Measurements from ENCODE around the gene SEMA4G.

DNA sequence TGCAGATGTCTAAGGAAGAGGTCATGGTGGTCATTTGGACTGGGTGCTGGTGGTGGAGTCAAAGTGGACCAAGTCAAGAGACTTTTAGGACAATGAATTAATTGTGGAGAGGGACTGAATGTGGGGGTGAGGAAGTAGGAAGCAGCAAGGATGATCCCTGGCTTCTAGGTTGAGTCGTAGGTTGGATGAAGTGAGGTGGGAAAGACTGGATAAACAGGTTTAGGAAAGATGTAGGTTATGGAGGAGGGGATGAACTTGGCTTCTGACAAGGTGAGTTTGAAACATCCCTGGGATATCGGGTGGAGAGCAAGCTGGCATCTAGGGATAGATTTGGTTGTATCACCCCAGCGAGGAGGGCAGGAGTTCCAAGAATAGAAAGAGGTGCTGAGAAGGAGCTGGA lies 7.6 kb downstream of the SEMA4G start:
- TF ChIP-seq, protein P1, sequence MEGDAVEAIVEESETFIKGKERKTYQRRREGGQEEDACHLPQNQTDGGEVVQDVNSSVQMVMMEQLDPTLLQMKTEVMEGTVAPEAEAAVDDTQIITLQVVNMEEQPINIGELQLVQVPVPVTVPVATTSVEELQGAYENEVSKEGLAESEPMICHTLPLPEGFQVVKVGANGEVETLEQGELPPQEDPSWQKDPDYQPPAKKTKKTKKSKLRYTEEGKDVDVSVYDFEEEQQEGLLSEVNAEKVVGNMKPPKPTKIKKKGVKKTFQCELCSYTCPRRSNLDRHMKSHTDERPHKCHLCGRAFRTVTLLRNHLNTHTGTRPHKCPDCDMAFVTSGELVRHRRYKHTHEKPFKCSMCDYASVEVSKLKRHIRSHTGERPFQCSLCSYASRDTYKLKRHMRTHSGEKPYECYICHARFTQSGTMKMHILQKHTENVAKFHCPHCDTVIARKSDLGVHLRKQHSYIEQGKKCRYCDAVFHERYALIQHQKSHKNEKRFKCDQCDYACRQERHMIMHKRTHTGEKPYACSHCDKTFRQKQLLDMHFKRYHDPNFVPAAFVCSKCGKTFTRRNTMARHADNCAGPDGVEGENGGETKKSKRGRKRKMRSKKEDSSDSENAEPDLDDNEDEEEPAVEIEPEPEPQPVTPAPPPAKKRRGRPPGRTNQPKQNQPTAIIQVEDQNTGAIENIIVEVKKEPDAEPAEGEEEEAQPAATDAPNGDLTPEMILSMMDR (conservative IDR thresholded peaks at IDR 0.05) = no peak
- no peak for TF ChIP-seq ZFX (IDR thresholded peaks at IDR 0.05)

All from C4-2B (cell line).